ENCODE measurements around the gene SPAG17. TPM values are rescaled to one million over a fixed set of nuclear protein-coding genes. Genes with fewer than 3 reads are reported as not detected.

The SPAG17 gene
- total RNA-seq, 1 donor from 2014 or later = 1.2 TPM

- FAIRE-seq = no peak
- DNase-seq (ENCODE audit: low spot score in 2 of 2) = no peak
Observed at GRCh38 chr1:118008011-118008410, 177.0 kb downstream of the SPAG17 start.

GRCh38 chr1:118007391-118007790 lies 177.6 kb downstream of the SPAG17 start:
- DNase-seq (ENCODE audit: low spot score in 2 of 2) (no peak), FAIRE-seq (no peak)

GRCh38 chr1:118004312-118004711 lies 180.7 kb downstream of the SPAG17 start:
- FAIRE-seq (no peak), DNase-seq (ENCODE audit: low spot score in 2 of 2) (no peak)

- FAIRE-seq = no peak
Observed at GRCh38 chr1:117985973-117986372, 199.1 kb downstream of the SPAG17 start.

GRCh38 chr1:117985239-117985638 lies 199.8 kb downstream of the SPAG17 start:
- no peak for DNase-seq (ENCODE audit: low spot score in 2 of 2)
- FAIRE-seq = no peak

More at GRCh38 chr1:117985973-117986372, 199.1 kb downstream of the SPAG17 start:
- DNase-seq (ENCODE audit: low spot score in 2 of 2) = no peak

GRCh38 chr1:117981455-117982192 lies 203.4 kb downstream of the SPAG17 start:
- FAIRE-seq (no peak), DNase-seq (ENCODE audit: low spot score in 2 of 2) (no peak)

GRCh38 chr1:117976381-117976780 lies 208.6 kb downstream of the SPAG17 start:
- DNase-seq (ENCODE audit: low spot score in 2 of 2) (no peak), FAIRE-seq (no peak)

- no peak for FAIRE-seq
- DNase-seq (ENCODE audit: low spot score in 2 of 2) = no peak
Observed at GRCh38 chr1:117971777-117972176, 213.3 kb downstream of the SPAG17 start.

- DNase-seq (ENCODE audit: low spot score in 2 of 2) = no peak
- FAIRE-seq = no peak
Observed at GRCh38 chr1:117970252-117970651, 214.8 kb downstream of the SPAG17 start.

GRCh38 chr1:117967881-117968280 lies 217.1 kb downstream of the SPAG17 start:
- FAIRE-seq (no peak), DNase-seq (ENCODE audit: low spot score in 2 of 2) (no peak)

GRCh38 chr1:117967477-117967876 lies 217.6 kb downstream of the SPAG17 start:
- FAIRE-seq = no peak

GRCh38 chr1:117964290-117965038 lies 220.6 kb downstream of the SPAG17 start:
- FAIRE-seq = no peak
- DNase-seq (ENCODE audit: low spot score in 2 of 2) = no peak

More at GRCh38 chr1:117967477-117967876, 217.6 kb downstream of the SPAG17 start:
- DNase-seq (ENCODE audit: low spot score in 2 of 2) = peak in 1 of 2 donors; percentile 6

- DNase-seq (ENCODE audit: low spot score in 2 of 2) (no peak), FAIRE-seq (no peak)
Observed at GRCh38 chr1:117959364-117959763, 225.7 kb downstream of the SPAG17 start.

- DNase-seq (ENCODE audit: low spot score in 2 of 2) = no peak
- no peak for FAIRE-seq
Observed at GRCh38 chr1:117952386-117952785, 232.6 kb downstream of the SPAG17 start.

- no peak for DNase-seq (ENCODE audit: low spot score in 2 of 2)
- FAIRE-seq = no peak
Observed at GRCh38 chr1:117942293-117942692, 242.7 kb downstream of the SPAG17 start.

GRCh38 chr1:117933769-117934168 lies 251.3 kb downstream of the SPAG17 start:
- FAIRE-seq = no peak
- no peak for DNase-seq (ENCODE audit: low spot score in 2 of 2)

- DNase-seq (ENCODE audit: low spot score in 2 of 2) (no peak), FAIRE-seq (no peak)
Observed at GRCh38 chr1:117932576-117932975, 252.5 kb downstream of the SPAG17 start.

- FAIRE-seq (no peak), DNase-seq (ENCODE audit: low spot score in 2 of 2) (no peak)
Observed at GRCh38 chr1:117930484-117930883, 254.5 kb downstream of the SPAG17 start.

GRCh38 chr1:117930173-117930447 lies 254.9 kb downstream of the SPAG17 start:
- DNase-seq (ENCODE audit: low spot score in 2 of 2) (no peak), FAIRE-seq (no peak)

- peak; percentile 74 to 86 for DNase-seq (ENCODE audit: low spot score in 2 of 2)
- no peak for FAIRE-seq
Observed at GRCh38 chr1:117929343-117930172, 255.5 kb downstream of the SPAG17 start, which contains the start of the genes GDAP2 and WDR3. Gene GDAP2 (minus strand): TSS chr1:117929621. CDS start chr1:117920357, 9,264 bp downstream. Gene WDR3 (plus strand): TSS chr1:117929739. CDS start chr1:117933320, 3,581 bp downstream.

GRCh38 chr1:117928881-117929342 lies 256.1 kb downstream of the SPAG17 start:
- DNase-seq (ENCODE audit: low spot score in 2 of 2) = peak in 1 of 2 donors; percentile 15
- no peak for FAIRE-seq

All from frontal cortex (tissue), 4 donors.